Measurements from ENCODE around the gene SHMT2.

DNA sequence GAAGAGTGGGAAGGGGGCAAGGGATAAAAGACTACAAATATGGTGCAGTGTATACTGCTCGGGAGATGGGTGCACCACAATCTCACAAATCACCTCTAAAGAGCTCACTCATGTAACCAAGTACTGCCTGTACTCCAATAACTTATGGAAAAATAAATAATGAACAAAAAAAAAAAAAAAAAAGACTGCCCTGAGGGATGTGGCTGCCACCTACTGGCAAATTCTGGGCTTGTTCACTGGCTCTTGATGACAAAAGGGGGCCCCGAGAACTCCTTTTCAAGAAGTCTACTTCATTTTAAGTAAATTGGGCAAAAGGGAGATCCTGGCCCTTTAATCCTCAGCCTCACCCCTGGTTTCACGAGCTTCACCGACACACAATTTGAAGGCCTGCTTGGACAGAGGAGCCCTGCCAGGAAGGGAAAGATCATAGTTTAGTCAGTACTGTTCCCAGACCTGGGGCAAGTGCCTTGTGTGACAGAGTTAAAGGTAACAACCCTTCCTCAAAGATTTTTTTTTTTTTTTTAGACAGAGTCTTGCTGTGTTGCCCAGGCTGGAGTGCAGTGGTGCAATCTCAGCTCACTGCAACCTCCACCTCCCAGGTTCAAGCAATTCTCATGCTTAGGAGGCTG, 47.5 kb downstream of the SHMT2 start:
- TF ChIP-seq, protein P1, sequence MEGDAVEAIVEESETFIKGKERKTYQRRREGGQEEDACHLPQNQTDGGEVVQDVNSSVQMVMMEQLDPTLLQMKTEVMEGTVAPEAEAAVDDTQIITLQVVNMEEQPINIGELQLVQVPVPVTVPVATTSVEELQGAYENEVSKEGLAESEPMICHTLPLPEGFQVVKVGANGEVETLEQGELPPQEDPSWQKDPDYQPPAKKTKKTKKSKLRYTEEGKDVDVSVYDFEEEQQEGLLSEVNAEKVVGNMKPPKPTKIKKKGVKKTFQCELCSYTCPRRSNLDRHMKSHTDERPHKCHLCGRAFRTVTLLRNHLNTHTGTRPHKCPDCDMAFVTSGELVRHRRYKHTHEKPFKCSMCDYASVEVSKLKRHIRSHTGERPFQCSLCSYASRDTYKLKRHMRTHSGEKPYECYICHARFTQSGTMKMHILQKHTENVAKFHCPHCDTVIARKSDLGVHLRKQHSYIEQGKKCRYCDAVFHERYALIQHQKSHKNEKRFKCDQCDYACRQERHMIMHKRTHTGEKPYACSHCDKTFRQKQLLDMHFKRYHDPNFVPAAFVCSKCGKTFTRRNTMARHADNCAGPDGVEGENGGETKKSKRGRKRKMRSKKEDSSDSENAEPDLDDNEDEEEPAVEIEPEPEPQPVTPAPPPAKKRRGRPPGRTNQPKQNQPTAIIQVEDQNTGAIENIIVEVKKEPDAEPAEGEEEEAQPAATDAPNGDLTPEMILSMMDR (IDR thresholded peaks at IDR 0.05), result no peak
- no peak for TF ChIP-seq POLR2A (IDR thresholded peaks at IDR 0.05)
